ENCODE data around the gene PRMT6. TPM values are rescaled to one million over a fixed set of nuclear protein-coding genes. Genes with fewer than 3 reads are reported as not detected.
"Not testable (repeated sequence)": the region's sequence is repeated elsewhere in the genome, so short reads cannot be mapped to it uniquely, and the experiment has no call there.

Gene PRMT6
- total RNA-seq, 1 donor from 2014 or later, result 17.1 TPM

- intact Hi-C loops (cut with micrococcal nuclease), result not testable (repeated sequence)
Observed at GRCh38 chr1:107093395-107093794, 36.9 kb downstream of the PRMT6 start.

- intact Hi-C loops (cut with micrococcal nuclease), result no loop called here
Observed at GRCh38 chr1:107095647-107096046, 39.2 kb downstream of the PRMT6 start.

- intact Hi-C loops (cut with micrococcal nuclease), result no loop called here
Observed at GRCh38 chr1:107096690-107097089, 40.2 kb downstream of the PRMT6 start.

GRCh38 chr1:107098961-107099360, 42.5 kb downstream of the PRMT6 start:
- intact Hi-C loops (cut with micrococcal nuclease), result no loop called here

GRCh38 chr1:107100331-107100984, 44.0 kb downstream of the PRMT6 start:
- intact Hi-C loops (cut with micrococcal nuclease), result no loop called here

- intact Hi-C loops (cut with micrococcal nuclease), result no loop called here
Observed at GRCh38 chr1:107105914-107106313, 49.4 kb downstream of the PRMT6 start.

Other genes starting within 250 kb of the PRMT6 start
- gene NTNG1, start 84.4 kb downstream of the PRMT6 start, total RNA-seq, result not detected in 2 replicates